GM20000 (cell line): ENCODE data around the gene NTF3.

Experiments used
- DNase-seq: peaks from one replicate; pipeline ENCODE4 v3.0.0; 2012; ENCODE audit warnings: low spot score
- TF ChIP-seq, protein P1 (sequence below): IDR thresholded peaks from 2 replicates; pipeline ENCODE4 v1.5.1; 2012; ENCODE audit warnings: mild to moderate bottlenecking, control low read depth; ENCODE audit errors: extremely low read depth, missing control alignments

NTF3 gene

DNA sequence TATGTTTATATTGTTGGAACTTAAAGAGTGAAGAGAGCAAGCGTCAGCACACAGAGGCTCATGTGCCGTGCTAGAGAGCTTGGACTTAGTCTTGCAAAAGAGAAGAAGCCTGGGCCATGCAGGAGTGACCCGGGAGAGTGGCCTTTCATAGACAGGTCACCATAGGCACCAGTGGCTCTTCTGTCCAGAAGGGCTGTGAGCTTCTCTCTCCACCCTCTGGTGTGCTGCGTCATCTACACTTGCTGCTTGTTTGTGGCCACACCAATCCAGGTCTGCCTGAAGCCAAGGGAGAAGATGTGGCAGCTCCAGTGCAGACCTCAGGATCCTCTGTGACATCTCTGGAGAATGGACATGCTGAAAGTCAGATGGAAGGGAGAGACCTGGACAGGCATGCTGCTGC is 74.4 kb downstream of the NTF3 start:
- TF ChIP-seq, protein P1, sequence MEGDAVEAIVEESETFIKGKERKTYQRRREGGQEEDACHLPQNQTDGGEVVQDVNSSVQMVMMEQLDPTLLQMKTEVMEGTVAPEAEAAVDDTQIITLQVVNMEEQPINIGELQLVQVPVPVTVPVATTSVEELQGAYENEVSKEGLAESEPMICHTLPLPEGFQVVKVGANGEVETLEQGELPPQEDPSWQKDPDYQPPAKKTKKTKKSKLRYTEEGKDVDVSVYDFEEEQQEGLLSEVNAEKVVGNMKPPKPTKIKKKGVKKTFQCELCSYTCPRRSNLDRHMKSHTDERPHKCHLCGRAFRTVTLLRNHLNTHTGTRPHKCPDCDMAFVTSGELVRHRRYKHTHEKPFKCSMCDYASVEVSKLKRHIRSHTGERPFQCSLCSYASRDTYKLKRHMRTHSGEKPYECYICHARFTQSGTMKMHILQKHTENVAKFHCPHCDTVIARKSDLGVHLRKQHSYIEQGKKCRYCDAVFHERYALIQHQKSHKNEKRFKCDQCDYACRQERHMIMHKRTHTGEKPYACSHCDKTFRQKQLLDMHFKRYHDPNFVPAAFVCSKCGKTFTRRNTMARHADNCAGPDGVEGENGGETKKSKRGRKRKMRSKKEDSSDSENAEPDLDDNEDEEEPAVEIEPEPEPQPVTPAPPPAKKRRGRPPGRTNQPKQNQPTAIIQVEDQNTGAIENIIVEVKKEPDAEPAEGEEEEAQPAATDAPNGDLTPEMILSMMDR: no peak
- DNase-seq: no peak

DNA sequence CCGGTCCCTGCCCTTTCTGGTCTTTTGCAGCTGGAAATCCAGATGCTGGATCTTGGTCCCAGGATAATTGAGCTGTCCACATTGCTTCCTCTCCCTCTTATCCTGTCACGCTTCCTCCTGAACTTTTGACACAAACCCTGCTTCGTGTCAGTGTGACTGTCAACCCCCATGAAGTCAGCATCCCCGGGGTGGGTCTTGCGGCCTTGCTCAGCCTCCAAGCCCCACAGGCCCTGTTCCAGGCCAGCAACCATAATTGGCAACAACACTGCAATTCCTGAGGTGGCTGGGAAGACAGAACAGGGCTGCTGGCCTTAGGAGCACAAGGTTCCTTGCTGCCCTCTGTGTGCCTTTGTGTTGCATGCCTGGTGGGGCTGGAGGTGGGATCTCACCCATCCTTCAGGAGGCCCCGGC is 74.9 kb downstream of the NTF3 start:
- TF ChIP-seq, protein P1: no peak
- no peak for DNase-seq

DNA sequence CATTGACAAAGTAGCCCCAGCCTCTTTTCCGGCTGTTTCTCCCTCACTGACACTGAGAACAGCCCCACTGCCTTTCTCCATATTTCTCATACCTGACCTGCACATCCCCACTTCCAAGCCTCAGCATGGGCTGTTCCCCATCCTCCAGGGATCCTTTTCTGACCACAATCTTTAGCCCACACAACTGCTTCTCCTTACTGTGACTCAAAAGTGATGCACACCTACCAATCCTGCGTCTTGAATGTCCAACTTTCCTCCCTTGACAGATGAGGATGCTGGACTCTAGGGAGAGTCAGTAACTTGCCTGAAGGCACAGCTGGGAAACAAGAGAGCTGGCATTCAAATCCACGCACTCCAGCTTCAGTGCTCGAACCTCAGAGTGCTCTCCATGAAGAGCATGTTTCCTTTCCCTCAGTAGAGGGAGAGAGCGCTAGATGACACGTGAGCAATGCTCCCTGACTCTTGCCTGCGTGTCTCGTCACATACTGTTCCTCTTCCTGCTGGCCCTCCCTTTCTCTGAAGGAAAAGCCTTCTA is 75.6 kb downstream of the NTF3 start:
- no peak for DNase-seq
- TF ChIP-seq, protein P1: no peak

DNA sequence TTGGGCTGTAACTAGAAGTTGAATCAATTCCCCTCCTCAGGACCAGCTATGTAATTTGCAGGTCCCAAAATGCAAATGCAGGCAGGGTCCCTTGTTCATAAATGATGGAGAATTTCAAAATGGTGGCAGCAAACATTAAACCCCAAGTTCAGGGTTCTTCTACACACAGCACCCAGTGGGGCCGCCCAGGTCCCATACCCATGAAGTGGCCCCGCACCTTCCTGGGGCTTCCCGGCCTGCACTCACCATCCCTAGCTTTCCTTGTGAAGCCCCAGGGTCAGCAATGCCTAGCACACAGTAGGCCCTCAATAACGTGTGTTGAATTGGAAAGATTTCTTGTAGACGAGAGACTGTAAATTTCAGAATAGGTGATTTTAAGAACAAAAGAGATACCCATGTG is 76.0 kb downstream of the NTF3 start:
- TF ChIP-seq, protein P1: no peak
- DNase-seq: no peak

DNA sequence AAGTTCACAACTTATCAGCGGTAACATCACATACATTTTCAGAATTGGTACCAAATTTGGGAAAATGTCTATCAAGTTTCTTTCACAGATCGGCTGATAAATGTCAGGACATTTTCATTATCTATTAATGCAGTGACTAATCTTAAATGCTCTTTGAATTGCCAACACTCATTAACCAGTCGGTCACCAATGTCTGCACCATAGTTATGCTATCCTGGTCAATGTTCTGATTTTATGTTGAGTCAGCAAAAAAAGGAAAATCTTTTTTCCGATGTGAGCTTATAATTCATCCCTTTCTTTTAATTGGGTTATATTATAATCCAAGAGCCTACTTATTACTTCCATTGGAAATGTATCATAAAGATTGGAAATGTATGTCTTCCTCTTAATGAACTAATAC is 77.2 kb downstream of the NTF3 start:
- TF ChIP-seq, protein P1: no peak
- DNase-seq: no peak

DNA sequence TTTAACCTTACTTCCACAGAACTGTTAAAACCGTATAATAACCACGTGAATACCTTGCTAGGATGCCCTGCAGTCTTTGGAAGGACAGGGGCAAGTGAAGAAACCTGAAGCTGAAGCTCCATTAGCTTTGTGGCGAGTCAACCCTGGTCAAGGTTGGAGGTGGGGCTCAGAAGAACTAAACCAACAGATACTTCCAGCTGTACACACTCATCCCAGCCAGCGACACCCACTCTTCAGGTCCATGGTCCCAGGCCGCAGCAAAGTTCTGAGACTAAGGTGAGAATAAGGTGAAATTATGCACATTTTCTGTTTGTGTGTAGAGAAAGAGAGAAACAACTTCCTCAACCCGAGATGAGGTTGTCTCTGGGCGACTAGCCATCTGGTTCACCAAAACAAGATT is 77.6 kb downstream of the NTF3 start:
- TF ChIP-seq, protein P1: no peak
- no peak for DNase-seq

DNA sequence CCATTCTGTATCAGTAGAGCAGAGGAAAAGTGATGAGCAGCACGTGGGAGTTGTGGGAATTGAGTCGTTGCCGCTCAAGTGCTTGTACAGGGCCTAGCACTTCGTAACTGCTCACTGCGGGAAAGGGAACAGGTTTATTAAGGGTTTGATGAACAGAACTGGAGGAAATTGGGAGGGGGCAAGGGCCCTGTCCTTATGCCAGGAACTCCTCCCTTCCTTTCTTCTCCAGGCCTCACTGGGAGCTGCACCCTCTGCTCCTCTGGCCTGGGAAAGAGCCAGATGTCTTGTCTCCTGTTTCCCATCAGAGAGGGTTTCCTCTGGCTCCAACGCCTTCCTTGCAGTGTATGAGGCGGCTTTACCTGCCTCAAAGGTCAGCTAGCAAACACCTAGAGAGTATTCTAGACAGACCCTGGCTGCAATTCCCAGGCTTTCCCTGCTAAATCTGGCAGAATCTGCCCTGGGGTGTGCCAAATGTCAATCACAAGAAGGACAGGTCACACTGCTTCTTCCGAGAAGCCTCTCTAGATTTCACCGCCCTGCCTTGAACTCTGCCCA is 78.4 kb downstream of the NTF3 start:
- TF ChIP-seq, protein P1: no peak
- no peak for DNase-seq
